ENCODE results near the gene PDE10A.

GRCh38 chr6:165511807-165512206, 151.2 kb downstream of the PDE10A start:
- TF ChIP-seq, protein P1, sequence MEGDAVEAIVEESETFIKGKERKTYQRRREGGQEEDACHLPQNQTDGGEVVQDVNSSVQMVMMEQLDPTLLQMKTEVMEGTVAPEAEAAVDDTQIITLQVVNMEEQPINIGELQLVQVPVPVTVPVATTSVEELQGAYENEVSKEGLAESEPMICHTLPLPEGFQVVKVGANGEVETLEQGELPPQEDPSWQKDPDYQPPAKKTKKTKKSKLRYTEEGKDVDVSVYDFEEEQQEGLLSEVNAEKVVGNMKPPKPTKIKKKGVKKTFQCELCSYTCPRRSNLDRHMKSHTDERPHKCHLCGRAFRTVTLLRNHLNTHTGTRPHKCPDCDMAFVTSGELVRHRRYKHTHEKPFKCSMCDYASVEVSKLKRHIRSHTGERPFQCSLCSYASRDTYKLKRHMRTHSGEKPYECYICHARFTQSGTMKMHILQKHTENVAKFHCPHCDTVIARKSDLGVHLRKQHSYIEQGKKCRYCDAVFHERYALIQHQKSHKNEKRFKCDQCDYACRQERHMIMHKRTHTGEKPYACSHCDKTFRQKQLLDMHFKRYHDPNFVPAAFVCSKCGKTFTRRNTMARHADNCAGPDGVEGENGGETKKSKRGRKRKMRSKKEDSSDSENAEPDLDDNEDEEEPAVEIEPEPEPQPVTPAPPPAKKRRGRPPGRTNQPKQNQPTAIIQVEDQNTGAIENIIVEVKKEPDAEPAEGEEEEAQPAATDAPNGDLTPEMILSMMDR (IDR thresholded peaks at IDR 0.05) = no peak
- no peak for TF ChIP-seq EP300 (IDR thresholded peaks at IDR 0.05)
